ENCODE data around the gene HUWE1.

DNA sequence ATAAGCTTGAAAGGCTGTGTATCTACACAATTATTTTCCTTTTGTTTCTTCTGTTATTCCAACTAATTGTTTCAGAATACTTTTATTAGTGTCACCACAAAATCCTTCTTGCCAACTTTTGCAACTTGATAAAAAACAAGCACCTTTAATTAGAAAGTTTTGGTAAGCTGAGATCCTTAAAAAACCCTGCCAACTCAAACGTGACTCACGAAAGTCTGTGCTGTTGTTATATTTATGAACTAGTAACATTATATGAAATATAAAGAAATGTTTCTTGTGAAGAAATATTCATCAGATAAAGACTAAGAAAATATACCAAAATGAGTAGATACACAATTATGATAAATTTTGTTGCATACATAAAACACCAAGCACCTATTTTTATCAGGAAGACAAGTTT is 49.0 kb downstream of the HUWE1 start:
- TF ChIP-seq, protein P1, sequence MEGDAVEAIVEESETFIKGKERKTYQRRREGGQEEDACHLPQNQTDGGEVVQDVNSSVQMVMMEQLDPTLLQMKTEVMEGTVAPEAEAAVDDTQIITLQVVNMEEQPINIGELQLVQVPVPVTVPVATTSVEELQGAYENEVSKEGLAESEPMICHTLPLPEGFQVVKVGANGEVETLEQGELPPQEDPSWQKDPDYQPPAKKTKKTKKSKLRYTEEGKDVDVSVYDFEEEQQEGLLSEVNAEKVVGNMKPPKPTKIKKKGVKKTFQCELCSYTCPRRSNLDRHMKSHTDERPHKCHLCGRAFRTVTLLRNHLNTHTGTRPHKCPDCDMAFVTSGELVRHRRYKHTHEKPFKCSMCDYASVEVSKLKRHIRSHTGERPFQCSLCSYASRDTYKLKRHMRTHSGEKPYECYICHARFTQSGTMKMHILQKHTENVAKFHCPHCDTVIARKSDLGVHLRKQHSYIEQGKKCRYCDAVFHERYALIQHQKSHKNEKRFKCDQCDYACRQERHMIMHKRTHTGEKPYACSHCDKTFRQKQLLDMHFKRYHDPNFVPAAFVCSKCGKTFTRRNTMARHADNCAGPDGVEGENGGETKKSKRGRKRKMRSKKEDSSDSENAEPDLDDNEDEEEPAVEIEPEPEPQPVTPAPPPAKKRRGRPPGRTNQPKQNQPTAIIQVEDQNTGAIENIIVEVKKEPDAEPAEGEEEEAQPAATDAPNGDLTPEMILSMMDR (IDR thresholded peaks at IDR 0.05), result no peak
- TF ChIP-seq POLR2A (IDR thresholded peaks at IDR 0.05), result no peak

Data from heart left ventricle (tissue), 13 donors.